GM12878 (cell line): Measurements from ENCODE around the gene ISY1. TPM values are rescaled to one million over a fixed set of nuclear protein-coding genes. Genes with fewer than 3 reads are reported as not detected.
A peak's percentile ranks its signal among the peaks of the same experiment; 100 is the strongest.
"Not testable (repeated sequence)": the region's sequence is repeated elsewhere in the genome, so short reads cannot be mapped to it uniquely, and the experiment has no call there.

ENCODE experiments used
- ATAC-seq: fragments of 200-7000 bp; cut with Tn5 transposase; 3 replicates; pipeline ENCODE4 v1.9.1; 2020; ENCODE audit warnings: mild to moderate bottlenecking, moderate library complexity
- BruUV-seq: library from RNA; stranded (reverse); fragments of 400-500 nt; replicated peaks from 2 replicates; lab custom pipeline; 2021; lab: Mats Ljungman, UMichigan
- CTCF ChIA-PET: fragments of 300-600 bp; sonication (Branson Sonifier 250); formaldehyde crosslinking; extraction: SDS; loops from one replicate; lab custom pipeline; 2021; ENCODE audit warnings: inconsistent platforms; lab: Yijun Ruan, JAX
- POLR2A ChIA-PET: fragments of 350-600 bp; formaldehyde crosslinking; extraction: SDS; loops from one replicate; lab custom pipeline; 2021; ENCODE audit warnings: inconsistent platforms; lab: Charles Lee
- RAD21 ChIA-PET: fragments of 300-600 bp; sonication (Branson Sonifier 250); formaldehyde crosslinking; loops from one replicate; lab custom pipeline; 2023; ENCODE audit warnings: antibody characterized with exemption; ENCODE audit not compliant: unreplicated experiment; lab: Charles Lee
- SMC1A ChIA-PET: fragments of 300-600 bp; sonication (Branson Sonifier 250); formaldehyde crosslinking; loops from one replicate; lab custom pipeline; 2023; ENCODE audit not compliant: unreplicated experiment, uncharacterized antibody; lab: Charles Lee
- DNase-seq: peaks from one replicate; pipeline ENCODE4 v3.0.0-alpha.2; 2011; ENCODE audit warnings: low read depth, low spot score
- FAIRE-seq: peaks from 3 replicates; lab custom pipeline; 2011; peaks lifted over from hg19 to GRCh38; lab: Jason Lieb, UNC
- H2AFZ ChIP-seq: 2 replicates; pipeline ENCODE4 v1.6.0; 2011; ENCODE audit warnings: low read depth, low read length, control low read depth; ENCODE audit not compliant: control insufficient read depth
- H3K27ac ChIP-seq: 2 replicates; pipeline ENCODE4 v1.5.1; 2011; ENCODE audit warnings: control low read depth; ENCODE audit not compliant: control insufficient read depth, insufficient read depth
- H3K27me3 ChIP-seq, 2 experiments: replicated peaks in 1 of 2; 2 replicates each; pipeline versions ENCODE4 v1.6.0 to v1.6.1; 2011; ENCODE audit warnings: low read length in 1 of 2; ENCODE audit not compliant: control insufficient read depth in 2 of 2, insufficient read depth in 2 of 2
- H3K36me3 ChIP-seq, 2 experiments: 2 replicates each; pipeline ENCODE4 v1.5.1; 2011; ENCODE audit warnings: low read length in 1 of 2; ENCODE audit not compliant: control insufficient read depth in 2 of 2, insufficient read depth in 2 of 2
- H3K4me1 ChIP-seq: 2 replicates; pipeline ENCODE4 v1.6.1; 2011; ENCODE audit warnings: mild to moderate bottlenecking, low read length, moderate library complexity, mixed read lengths; ENCODE audit not compliant: control insufficient read depth, insufficient read depth
- H3K4me2 ChIP-seq: 2 replicates; pipeline ENCODE4 v1.6.0; 2011; ENCODE audit warnings: control low read depth; ENCODE audit not compliant: control insufficient read depth, insufficient read depth
- H3K4me3 ChIP-seq: fragments of 200-600 bp; sonication (generic); 2 replicates; pipeline ENCODE4 v1.5.1; 2016
- H3K79me2 ChIP-seq: 2 replicates; pipeline ENCODE4 v1.6.0; 2011; ENCODE audit warnings: low read length; ENCODE audit not compliant: control insufficient read depth, insufficient read depth
- H3K9ac ChIP-seq: 2 replicates; pipeline ENCODE4 v1.8.0; 2011; ENCODE audit warnings: low read length, control low read depth, mixed read lengths; ENCODE audit not compliant: control insufficient read depth, insufficient read depth
- H3K9me3 ChIP-seq: replicated peaks from 3 replicates; pipeline ENCODE4 v1.5.1; 2011; ENCODE audit warnings: mild to moderate bottlenecking, low read length; ENCODE audit not compliant: control insufficient read depth, insufficient read depth
- H4K20me1 ChIP-seq: 2 replicates; pipeline ENCODE4 v1.6.0; 2011; ENCODE audit not compliant: control insufficient read depth, insufficient read depth
- PML ChIP-seq: IDR thresholded peaks from 2 replicates; pipeline ENCODE4 v1.6.1; 2012; ENCODE audit warnings: low read length, inconsistent platforms
- YBX1 ChIP-seq: fragments of 450-650 bp; IDR thresholded peaks from 2 replicates; pipeline ENCODE4 v1.6.1; 2016; ENCODE audit warnings: antibody characterized with exemption
- WGBS: methylation state at CpG from one replicate; pipeline ENCODE4 v1.1.6; 2016; ENCODE audit warnings: low lambda C conversion rate; ENCODE audit not compliant: insufficient replicate concordance, insufficient coverage; ENCODE audit errors: missing lambda C conversion rate; 5-methylcytosine and 5-hydroxymethylcytosine counted together
- in situ Hi-C: fragments of 300-500 bp; cut with MboI; formaldehyde crosslinking; loops from 9 replicates; pipeline ENCODE4 v1.14.3; 2018; ENCODE audit warnings: mixed read lengths
- intact Hi-C: fragments of 100-400 bp; cut with micrococcal nuclease; formaldehyde crosslinking; loops from one replicate; pipeline ENCODE4 v1.14.2; 2022; ENCODE audit not compliant: unreplicated experiment
- polyA plus RNA-seq, 11 experiments: library from polyadenylated mRNA; depleted of rRNA in 4 of 11; unstranded in 6 of 11; stranded (reverse) in 5 of 11; fragments of >200 nt; fragmentation: Nextera tagmentation in 4 of 11; fragmentation: Illumina TruSeq in 1 of 11; extraction: Ambion mirVana in 4 of 11; extraction: Trizol in 1 of 11; gene quantifications; 1 replicate in 1 of 11; 2 replicates in 10 of 11; pipeline versions ENCODE4 v1.2.1 to v1.2.3, GENCODE V29; 2011 to 2016; ENCODE audit warnings: inconsistent platforms in 2 of 11, missing spikeins in 2 of 11, low read depth in 1 of 11
- total RNA-seq, 4 experiments: library from RNA; depleted of rRNA in 3 of 4; stranded (reverse); fragments of >200 nt in 3 of 4; fragmentation: Illumina TruSeq in 1 of 4; extraction: Trizol in 1 of 4; gene quantifications; 2 replicates each; pipeline versions ENCODE4 v1.2.1 to v1.2.3, GENCODE V29; 2013 to 2021
- TF ChIP-seq, protein P1 (sequence below): fragments of 450-650 bp; formaldehyde crosslinking; IDR thresholded peaks from 2 replicates; pipeline ENCODE4 v1.4.0; 2022; ENCODE audit warnings: mild to moderate bottlenecking, moderate library complexity

The ISY1 gene
- total and polyA plus RNA-seq, 10 of the 15 experiments (the other 5 are each of a cell fraction or from before 2014, with no cell fraction given), result 28.3 to 72.2 (median 44.7) TPM

DNA sequence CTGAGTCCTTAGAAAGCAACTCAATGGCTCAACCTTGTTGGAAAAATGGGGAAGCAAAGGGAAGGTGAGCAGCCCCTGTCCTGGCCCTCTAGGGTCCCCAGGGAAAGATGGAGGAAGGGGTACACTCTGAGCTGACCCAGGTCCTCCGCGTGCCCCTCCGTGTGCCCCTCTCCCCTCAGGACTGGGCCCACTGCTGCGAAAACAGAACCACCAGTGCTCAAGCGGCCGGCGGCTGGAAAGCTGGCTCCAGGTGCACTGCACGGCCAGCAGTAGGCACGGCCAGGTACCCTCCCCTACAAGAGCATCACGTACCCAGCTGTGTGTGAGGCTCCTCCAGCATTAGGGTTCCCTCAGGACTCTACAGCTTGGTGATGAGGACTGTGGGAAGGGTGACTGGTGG is 65.6 kb downstream of the ISY1 start:
- TF ChIP-seq PML (no peak), YBX1 (no peak)
- TF ChIP-seq, protein P1, sequence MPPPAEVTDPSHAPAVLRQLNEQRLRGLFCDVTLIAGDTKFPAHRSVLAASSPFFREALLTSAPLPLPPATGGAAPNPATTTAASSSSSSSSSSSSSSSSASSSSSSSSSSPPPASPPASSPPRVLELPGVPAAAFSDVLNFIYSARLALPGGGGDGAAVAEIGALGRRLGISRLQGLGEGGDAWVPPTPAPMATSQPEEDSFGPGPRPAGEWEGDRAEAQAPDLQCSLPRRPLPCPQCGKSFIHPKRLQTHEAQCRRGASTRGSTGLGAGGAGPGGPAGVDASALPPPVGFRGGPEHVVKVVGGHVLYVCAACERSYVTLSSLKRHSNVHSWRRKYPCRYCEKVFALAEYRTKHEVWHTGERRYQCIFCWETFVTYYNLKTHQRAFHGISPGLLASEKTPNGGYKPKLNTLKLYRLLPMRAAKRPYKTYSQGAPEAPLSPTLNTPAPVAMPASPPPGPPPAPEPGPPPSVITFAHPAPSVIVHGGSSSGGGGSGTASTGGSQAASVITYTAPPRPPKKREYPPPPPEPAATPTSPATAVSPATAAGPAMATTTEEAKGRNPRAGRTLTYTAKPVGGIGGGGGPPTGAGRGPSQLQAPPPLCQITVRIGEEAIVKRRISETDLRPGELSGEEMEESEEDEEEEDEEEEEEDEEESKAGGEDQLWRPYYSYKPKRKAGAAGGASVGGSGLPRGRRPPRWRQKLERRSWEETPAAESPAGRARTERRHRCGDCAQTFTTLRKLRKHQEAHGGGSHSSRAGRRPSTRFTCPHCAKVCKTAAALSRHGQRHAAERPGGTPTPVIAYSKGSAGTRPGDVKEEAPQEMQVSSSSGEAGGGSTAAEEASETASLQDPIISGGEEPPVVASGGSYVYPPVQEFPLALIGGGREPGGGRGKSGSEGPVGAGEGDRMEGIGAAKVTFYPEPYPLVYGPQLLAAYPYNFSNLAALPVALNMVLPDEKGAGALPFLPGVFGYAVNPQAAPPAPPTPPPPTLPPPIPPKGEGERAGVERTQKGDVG (CRISPR knock-in tag), result no peak
- Histone ChIP-seq H3K27ac (no peak overlapping the region), H3K27me3 (no peaks in the 10 kb centered on the region), H4K20me1 (no peaks in the 10 kb centered on the region; the same call in 1 of the 2 replicates), H3K4me2 (no peak overlapping the region), H3K9ac (no peak overlapping the region), H3K36me3 (peaks cover 0 to 2% of the 10 kb centered on the region in 2 experiments; a peak in 3 of 4 replicates), H3K9me3 (no peaks in the 10 kb centered on the region), H2AFZ (no peak overlapping the region), H3K79me2 (no peaks in the 10 kb centered on the region), H3K4me1 (no peaks in the 10 kb centered on the region), H3K4me3 (no peak overlapping the region)
- intact Hi-C loops (no loop called here), in situ Hi-C loops (no loop called here)
- SMC1A ChIA-PET, result no interaction called here
- DNase-seq, result no peak
- CTCF ChIA-PET, result no interaction called here
- POLR2A ChIA-PET, result no interaction called here
- FAIRE-seq, result no peak
- WGBS, result 94% methylated on average over 10 of the region's 10 CpGs
- no peak for ATAC-seq
- BruUV-seq, result no TSS peak
- RAD21 ChIA-PET, result no interaction called here

DNA sequence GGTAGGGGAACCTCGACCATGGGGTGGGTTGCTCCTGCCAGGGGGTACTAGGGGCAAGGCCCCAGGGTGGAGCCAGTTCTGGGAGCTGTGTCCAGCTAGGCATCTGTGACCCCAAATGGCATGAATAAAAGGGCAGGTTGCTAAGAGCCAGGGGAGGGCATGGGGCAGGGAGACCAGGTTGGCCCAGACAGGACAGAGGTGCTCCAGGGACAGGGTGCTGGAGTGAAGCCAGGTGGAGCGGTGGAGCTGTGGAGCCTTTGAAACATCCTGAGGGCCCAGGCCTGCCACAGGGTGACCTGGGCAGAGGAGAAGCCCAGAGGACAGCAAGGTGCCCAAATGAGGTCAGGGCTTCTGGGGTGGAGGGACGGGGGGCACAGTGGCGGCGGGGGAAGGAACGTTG is 72.6 kb downstream of the ISY1 start:
- H3K9me3 ChIP-seq, CTCF ChIA-PET, H3K4me3 ChIP-seq, H3K79me2 ChIP-seq, SMC1A ChIA-PET, H3K4me2 ChIP-seq, BruUV-seq, H3K27me3 ChIP-seq, DNase-seq, intact Hi-C loops, RAD21 ChIA-PET, H3K27ac ChIP-seq, FAIRE-seq, in situ Hi-C loops, H4K20me1 ChIP-seq, H3K36me3 ChIP-seq, POLR2A ChIA-PET, H3K9ac ChIP-seq, H2AFZ ChIP-seq, H3K4me1 ChIP-seq: not testable (repeated sequence)
- WGBS, result no CpG with 5 or more reads among the region's 6 CpGs
- ATAC-seq, result peak; percentile 11; the same call in 2 of the 3 replicates

DNA sequence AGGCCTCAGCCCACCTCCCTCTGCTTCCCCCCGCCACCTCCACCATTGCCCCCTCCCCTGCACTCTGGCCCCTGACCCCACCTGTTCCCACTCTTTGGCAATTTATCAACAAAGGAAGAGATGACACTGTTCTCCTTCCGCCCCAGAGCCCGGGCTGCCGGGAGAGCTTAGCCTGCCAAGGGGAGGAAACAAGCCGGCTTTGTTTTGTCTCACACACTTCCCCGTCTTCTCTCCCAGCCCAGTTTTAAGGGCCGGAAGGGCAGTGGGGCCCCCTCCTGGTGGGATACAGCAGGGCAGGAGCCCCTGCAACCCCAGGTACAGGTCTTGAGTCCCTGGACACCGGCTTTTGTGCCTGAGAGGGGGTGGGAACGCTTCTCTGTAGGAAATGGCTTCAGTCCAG is 73.0 kb downstream of the ISY1 start:
- DNase-seq, SMC1A ChIA-PET, BruUV-seq, H3K79me2 ChIP-seq, in situ Hi-C loops, CTCF ChIA-PET, H3K4me3 ChIP-seq, RAD21 ChIA-PET, POLR2A ChIA-PET, H3K36me3 ChIP-seq, intact Hi-C loops, H3K27ac ChIP-seq, H2AFZ ChIP-seq, H3K4me2 ChIP-seq, H3K4me1 ChIP-seq, H4K20me1 ChIP-seq, H3K9me3 ChIP-seq, H3K27me3 ChIP-seq, H3K9ac ChIP-seq: not testable (repeated sequence)
- peak; percentile 88 for ATAC-seq
- peak; percentile 86 for FAIRE-seq
- 11% methylated on average over 5 of the region's 9 CpGs for WGBS
